Islet precursor cell (in vitro differentiated cells): ENCODE results near the gene FGF18.

Experiments used
- DNase-seq: peaks from one replicate; pipeline ENCODE4 v3.0.0-alpha.2; 2018

The FGF18 gene

GRCh38 chr5:171505473-171506043 lies 86.1 kb downstream of the FGF18 start:
- no peak for DNase-seq

GRCh38 chr5:171506951-171507350 lies 87.5 kb downstream of the FGF18 start:
- DNase-seq, result no peak
